Suprapubic skin (tissue), 4 donors: Measurements from ENCODE around the gene RAB34. TPM values are rescaled to one million over a fixed set of nuclear protein-coding genes. Genes with fewer than 3 reads are reported as not detected.
A peak's percentile ranks its signal among the peaks of the same experiment; 100 is the strongest.

Experiments
- DNase-seq, 2 donors: peaks; one replicate each; pipeline ENCODE4 v3.0.0-alpha.2; 2019; ENCODE audit warnings: low spot score in 2 of 2
- H3K27ac ChIP-seq: fragments of 200-600 bp; sonication (generic); one replicate; pipeline ENCODE4 v1.5.1; 2019
- H3K27me3 ChIP-seq: fragments of 200-600 bp; sonication (generic); one replicate; pipeline ENCODE4 v1.5.1; 2019
- H3K36me3 ChIP-seq: fragments of 200-600 bp; sonication (generic); one replicate; pipeline ENCODE4 v1.5.1; 2019
- H3K4me1 ChIP-seq: fragments of 200-600 bp; sonication (generic); one replicate; pipeline ENCODE4 v1.5.1; 2019
- H3K4me3 ChIP-seq: fragments of 200-600 bp; sonication (generic); one replicate; pipeline ENCODE4 v1.5.1; 2019; ENCODE audit warnings: mild to moderate bottlenecking
- H3K9me3 ChIP-seq: fragments of 200-600 bp; sonication (generic); one replicate; pipeline ENCODE4 v1.5.1; 2019
- CTCF ChIP-seq, 2 donors: fragments of 200-600 bp in 1 of 2; fragments of 450-650 bp in 1 of 2; sonication (generic) in 1 of 2; IDR thresholded peaks; one replicate each; pipeline ENCODE4 v1.5.1; 2016 to 2019; ENCODE audit warnings: antibody characterized with exemption in 2 of 2, mild to moderate bottlenecking in 1 of 2, moderate library complexity in 1 of 2
- EP300 ChIP-seq: sonication (generic); formaldehyde crosslinking; IDR thresholded peaks from one replicate; pipeline ENCODE4 v1.6.1; 2017; ENCODE audit warnings: antibody characterized with exemption
- POLR2A ChIP-seq, 2 donors: fragments of 450-650 bp; IDR thresholded peaks; one replicate each; pipeline ENCODE4 v1.6.1; 2017; ENCODE audit warnings: antibody characterized with exemption in 2 of 2, mild to moderate bottlenecking in 2 of 2, moderate library complexity in 2 of 2
- POLR2AphosphoS5 ChIP-seq, 3 donors: sonication (generic); formaldehyde crosslinking; IDR thresholded peaks; one replicate each; pipeline ENCODE4 v1.6.1; 2017; ENCODE audit warnings: antibody characterized with exemption in 3 of 3
- WGBS: methylation state at CpG from one replicate; pipeline ENCODE4 v1.1.5; 2018; 5-methylcytosine and 5-hydroxymethylcytosine counted together
- total RNA-seq, 4 donors: library from RNA; depleted of rRNA; stranded (reverse); fragments of >200 nt; gene quantifications; one replicate each; pipeline ENCODE4 v1.1.0, GENCODE V29; 2016

RAB34 gene
- total RNA-seq, 4 donors from 2014 or later: 60.7 to 96.1 (median 77.6) TPM

GRCh38 chr17:28760601-28761562 lies 43.2 kb upstream of the RAB34 start:
- Histone ChIP-seq H3K27ac (peak overlapping the region; percentile 4), H3K9me3 (no peaks in the 10 kb centered on the region), H3K36me3 (peaks cover 53% of the 10 kb centered on the region), H3K27me3 (no peaks in the 10 kb centered on the region), H3K4me3 (no peak overlapping the region), H3K4me1 (peaks cover 13% of the 10 kb centered on the region)
- DNase-seq: peak; percentile 70 to 82
- TF ChIP-seq POLR2A (IDR thresholded peaks at IDR 0.05): no peak
- no peak for TF ChIP-seq CTCF (IDR thresholded peaks at IDR 0.05)
- no peak for TF ChIP-seq EP300
- no peak for TF ChIP-seq POLR2AphosphoS5 (IDR thresholded peaks at IDR 0.05)
- WGBS: 49% methylated on average over 9 of the region's 9 CpGs

- Histone ChIP-seq H3K4me3 (no peak overlapping the region), H3K27ac (no peak overlapping the region), H3K36me3 (peaks cover 38% of the 10 kb centered on the region), H3K27me3 (no peaks in the 10 kb centered on the region), H3K4me1 (peaks cover 13% of the 10 kb centered on the region), H3K9me3 (no peaks in the 10 kb centered on the region)
- WGBS: 91% methylated on average over 16 of the region's 18 CpGs
- TF ChIP-seq CTCF (IDR thresholded peaks at IDR 0.05) (no peak), POLR2AphosphoS5 (IDR thresholded peaks at IDR 0.05) (no peak), EP300 (no peak), POLR2A (IDR thresholded peaks at IDR 0.05) (no peak)
- peak in 1 of 2 donors; percentile 66 for DNase-seq
Measured at GRCh38 chr17:28759256-28759865, 41.7 kb upstream of the RAB34 start.

- DNase-seq: peak in 1 of 2 donors; percentile 59
- H3K27ac ChIP-seq: no peak overlapping the region
- 91% methylated on average over 24 of the region's 32 CpGs for WGBS
- no peaks in the 10 kb centered on the region for H3K9me3 ChIP-seq
- no peaks in the 10 kb centered on the region for H3K27me3 ChIP-seq
- no peak overlapping the region for H3K4me3 ChIP-seq
- TF ChIP-seq CTCF (IDR thresholded peaks at IDR 0.05) (no peak), POLR2A (IDR thresholded peaks at IDR 0.05) (no peak)
- peaks cover 13% of the 10 kb centered on the region for H3K4me1 ChIP-seq
- peaks cover 38% of the 10 kb centered on the region for H3K36me3 ChIP-seq
Measured at GRCh38 chr17:28758411-28759121, 40.9 kb upstream of the RAB34 start.

- 60% methylated on average over 5 of the region's 5 CpGs for WGBS
- H3K4me3 ChIP-seq: no peak overlapping the region
- TF ChIP-seq POLR2AphosphoS5 (IDR thresholded peaks at IDR 0.05) (no peak), POLR2A (IDR thresholded peaks at IDR 0.05) (no peak), EP300 (no peak), CTCF (IDR thresholded peaks at IDR 0.05) (no peak)
- no peak for DNase-seq
- no peak overlapping the region for H3K27ac ChIP-seq
- H3K4me1 ChIP-seq: peaks cover 5% of the 10 kb centered on the region
- H3K27me3 ChIP-seq: no peaks in the 10 kb centered on the region
- no peaks in the 10 kb centered on the region for H3K9me3 ChIP-seq
- peaks cover 34% of the 10 kb centered on the region for H3K36me3 ChIP-seq
Measured at GRCh38 chr17:28756049-28756804, 38.6 kb upstream of the RAB34 start.
